DMS 273 (cell line): ENCODE results near the gene TMEM50A.
"Not testable (repeated sequence)": the region's sequence is repeated elsewhere in the genome, so short reads cannot be mapped to it uniquely, and the experiment has no call there.

Experiments
- DNase-seq: peaks from one replicate; lab custom pipeline; 2025; ENCODE audit not compliant: unreplicated experiment; lab: John Stamatoyannopoulos, UW

Gene TMEM50A

GRCh38 chr1:25338188-25338981, at the start of gene TMEM50A:
TMEM50A (plus strand) TSS chr1:25338334; CDS start chr1:25340487, 2,153 bp downstream.
- DNase-seq = peak; percentile 93

DNA sequence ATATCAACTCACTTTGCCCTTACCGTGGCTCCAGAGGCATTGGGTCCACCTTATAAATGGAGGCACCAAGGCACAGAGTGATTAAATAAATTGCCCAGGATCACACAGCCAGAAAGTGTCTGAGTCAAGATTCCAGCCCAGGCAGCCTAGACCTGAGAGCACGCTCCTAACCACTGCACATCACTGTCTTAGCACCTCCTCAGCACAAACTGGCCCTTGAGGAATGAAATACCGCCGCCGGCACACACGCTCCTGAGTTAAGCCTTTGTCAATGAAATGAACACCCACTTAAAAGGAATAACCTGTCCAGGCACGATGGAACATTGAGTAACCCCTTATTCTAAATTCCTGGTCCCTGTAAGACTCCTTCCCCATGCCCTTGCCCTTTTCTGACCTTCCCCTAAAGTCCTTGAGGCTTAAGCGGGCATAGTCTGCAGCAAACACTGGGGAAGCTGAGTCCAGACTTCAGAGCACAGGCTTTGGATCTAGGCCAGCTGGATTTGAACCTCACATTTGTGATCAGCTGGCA, 49.5 kb upstream of the TMEM50A start:
- DNase-seq = not testable (repeated sequence)

GRCh38 chr1:25290043-25290442, 48.1 kb upstream of the TMEM50A start:
- DNase-seq = peak; percentile 23

DNA sequence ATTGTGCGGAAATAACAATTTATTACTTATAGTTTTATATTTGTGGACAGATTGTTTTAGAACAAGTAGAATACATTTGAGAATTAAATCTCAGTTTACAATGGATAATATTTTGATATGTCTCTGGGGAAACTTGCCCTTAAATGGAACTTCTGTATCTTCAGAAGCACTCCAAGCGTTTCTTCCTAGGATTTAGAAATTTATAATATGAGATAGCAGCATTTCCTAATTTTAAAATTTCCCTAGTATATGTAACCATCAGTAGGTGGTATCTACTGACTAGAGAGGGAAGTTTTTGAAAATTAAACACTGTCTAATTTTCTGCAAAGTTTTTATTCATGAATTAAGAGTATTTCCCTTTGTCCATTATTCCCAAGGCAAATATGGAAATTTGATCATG, 44.7 kb upstream of the TMEM50A start:
- not testable (repeated sequence) for DNase-seq

- DNase-seq = not testable (repeated sequence)
These were observed 43.0 kb upstream of the TMEM50A start for GRCh38 chr1:25294889-25295826.

DNA sequence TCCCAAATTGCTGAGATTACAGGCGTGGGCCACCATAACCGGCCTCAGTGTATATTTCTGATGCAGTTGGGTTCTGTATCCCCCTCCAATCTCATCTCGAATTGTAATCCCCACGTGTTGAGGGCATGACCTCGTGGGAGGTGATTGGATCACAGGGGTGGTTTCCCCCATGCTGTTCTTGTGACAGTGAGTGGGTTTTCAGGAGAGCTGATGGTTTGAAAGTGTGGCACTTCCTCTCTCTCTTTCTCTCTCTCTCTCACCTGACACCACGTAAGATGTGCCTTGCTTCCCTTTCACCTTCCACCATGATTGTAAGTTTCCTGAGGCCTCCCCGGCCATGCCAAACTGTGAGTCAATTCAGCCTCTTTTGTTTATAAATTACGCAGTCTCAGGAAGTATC, 41.6 kb upstream of the TMEM50A start:
- not testable (repeated sequence) for DNase-seq

DNA sequence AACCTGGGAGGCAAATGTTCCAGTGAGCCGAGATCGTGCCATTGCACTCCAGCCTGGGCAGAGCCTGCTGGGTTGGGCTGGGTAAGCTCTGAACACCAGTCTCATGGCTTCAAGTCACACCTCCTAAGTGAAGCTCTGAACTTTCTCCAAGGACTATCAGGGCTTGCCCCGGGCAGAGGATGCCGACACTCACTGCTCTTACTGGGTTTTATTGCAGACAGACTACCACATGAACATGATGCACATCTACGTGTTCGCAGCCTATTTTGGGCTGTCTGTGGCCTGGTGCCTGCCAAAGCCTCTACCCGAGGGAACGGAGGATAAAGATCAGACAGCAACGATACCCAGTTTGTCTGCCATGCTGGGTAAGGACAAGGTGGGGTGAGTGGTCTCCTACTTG, 37.4 kb upstream of the TMEM50A start:
- not testable (repeated sequence) for DNase-seq

GRCh38 chr1:25302330-25302729, 35.8 kb upstream of the TMEM50A start:
- not testable (repeated sequence) for DNase-seq

GRCh38 chr1:25304936-25305335, 33.2 kb upstream of the TMEM50A start:
- DNase-seq = not testable (repeated sequence)

DNA sequence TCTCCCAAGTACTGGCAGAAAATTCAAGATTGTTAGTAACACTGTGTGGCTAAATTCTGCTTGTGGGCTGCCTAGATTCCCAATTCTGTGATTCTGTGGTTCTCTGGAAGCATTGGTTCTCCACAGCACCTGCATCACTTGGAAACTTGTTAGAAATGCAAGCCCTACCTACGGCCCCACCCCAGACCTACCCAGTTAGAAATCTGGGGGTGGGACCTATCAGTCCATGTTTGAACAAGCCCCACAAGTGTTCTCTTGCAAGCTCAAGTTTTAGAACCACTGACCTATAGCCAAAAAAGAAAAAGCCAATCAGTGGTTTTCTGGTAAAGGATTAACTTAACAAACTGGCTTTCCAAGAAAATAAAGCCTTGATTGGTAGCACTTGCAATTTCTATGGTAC, 30.0 kb upstream of the TMEM50A start:
- DNase-seq = not testable (repeated sequence)

DNA sequence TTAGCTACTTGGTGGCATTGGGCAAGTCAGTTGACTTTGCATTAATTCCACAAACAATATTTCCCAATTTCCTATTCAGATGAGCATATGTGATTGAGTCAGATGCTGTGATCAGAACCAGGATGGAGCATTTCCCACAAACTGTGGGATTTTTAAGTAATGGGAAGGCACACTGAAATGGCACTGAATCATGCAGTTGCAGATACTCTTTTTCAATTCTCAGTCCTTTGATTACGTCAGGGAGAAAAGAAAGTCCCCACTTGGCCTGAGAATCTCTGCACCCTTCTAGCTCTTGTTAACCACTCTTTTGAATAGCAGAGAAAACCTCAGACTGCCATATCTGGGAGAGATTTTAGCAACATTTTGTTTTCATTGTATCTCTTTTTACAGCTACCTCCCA, 29.0 kb upstream of the TMEM50A start:
- not testable (repeated sequence) for DNase-seq

GRCh38 chr1:25309486-25309885, 28.6 kb upstream of the TMEM50A start:
- not testable (repeated sequence) for DNase-seq

DNA sequence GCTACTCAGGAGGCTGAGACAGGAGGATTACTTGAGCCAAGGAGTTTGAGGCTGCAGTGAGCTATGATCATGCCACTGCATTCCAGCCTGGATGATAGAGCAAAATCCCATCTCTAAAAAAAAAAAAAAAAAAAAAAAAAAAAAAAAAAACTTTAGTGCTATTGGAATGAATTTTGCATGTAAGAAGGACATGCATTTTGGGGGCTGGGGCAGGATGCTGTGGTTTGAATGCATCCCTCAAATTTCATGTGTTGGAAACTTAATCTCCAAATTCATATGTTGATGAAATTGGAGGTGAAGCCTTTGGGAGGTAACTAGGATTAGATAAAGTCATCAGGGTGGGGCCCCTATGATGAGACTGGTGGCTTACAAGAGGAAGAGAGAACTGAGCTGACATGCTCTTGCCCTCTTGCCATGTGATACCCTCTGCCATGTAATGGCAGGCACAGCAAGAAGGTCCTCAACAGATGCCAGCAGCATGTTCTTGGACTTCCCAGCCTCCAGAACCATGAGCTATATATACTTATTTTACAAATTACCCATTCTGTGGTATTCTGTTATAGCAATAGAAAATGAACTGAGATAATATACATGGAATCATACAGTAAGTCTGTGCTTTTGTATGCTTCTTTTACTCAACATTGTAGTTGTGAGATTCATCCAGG, 25.2 kb upstream of the TMEM50A start:
- not testable (repeated sequence) for DNase-seq

GRCh38 chr1:25320314-25320938, 17.7 kb upstream of the TMEM50A start:
- not testable (repeated sequence) for DNase-seq

GRCh38 chr1:25322127-25322526, 16.0 kb upstream of the TMEM50A start:
- not testable (repeated sequence) for DNase-seq

DNA sequence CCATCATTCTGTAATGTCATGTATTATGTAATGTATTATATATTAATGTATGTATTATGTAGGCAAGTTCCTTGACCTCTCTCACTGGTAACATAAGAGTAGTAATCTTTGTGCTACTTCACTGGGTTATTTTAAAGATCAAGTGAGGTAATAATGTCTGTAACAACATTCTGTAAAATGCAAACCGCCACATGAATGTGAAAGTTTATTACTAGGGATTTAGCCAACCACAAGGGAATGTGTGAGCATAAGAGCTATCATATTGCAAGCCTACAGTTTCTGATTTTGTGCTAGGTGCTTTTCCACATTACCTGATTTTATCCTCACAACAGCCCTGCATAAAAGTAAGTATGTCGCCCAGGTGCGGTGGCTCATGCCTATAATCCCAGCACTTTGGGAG, 13.7 kb upstream of the TMEM50A start:
- DNase-seq = not testable (repeated sequence)

DNA sequence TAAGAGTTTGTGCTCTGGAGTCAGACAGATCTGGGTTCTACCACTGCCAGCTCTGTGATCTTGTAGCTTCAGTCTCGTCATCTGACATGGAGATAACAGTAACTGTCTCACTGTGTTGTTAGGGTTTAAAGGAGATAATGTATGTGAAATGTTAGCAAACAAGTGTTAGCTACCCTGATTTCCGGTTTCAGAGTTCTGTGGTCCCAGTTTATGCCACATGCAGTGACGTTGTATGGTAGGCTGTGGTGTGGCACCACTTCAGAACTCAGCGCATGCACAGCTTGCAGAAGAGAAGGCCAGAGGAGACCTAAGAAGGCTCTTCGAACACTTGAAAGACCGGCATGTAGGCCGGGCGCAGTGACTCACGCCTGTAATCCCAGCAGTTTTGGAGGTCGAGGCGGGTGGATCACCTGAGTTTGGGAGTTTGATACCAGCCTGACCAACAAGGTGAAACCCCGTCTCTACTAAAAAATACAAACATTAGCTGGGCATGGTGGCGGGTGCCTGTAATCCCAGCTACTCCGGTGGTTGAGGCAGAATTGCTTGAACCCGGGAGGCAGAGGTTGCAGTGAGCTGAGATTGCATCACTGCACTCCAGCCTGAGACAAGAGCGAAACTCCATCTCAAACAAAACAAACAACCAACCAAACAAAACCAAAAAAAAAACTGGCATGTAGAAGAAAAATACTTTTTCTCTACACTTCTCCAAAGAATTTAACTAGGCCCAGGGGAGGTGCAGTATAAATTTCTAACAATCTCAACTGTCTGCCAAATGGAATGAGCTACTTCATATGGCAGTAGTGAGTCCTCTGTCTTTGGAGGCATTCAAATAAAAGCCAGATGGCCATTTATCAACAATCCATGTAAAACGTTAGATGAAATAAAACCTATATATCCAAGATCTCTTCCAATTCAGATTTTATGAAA, 10.0 kb upstream of the TMEM50A start:
- DNase-seq = not testable (repeated sequence)

- not testable (repeated sequence) for DNase-seq
These were observed 9.3 kb upstream of the TMEM50A start for GRCh38 chr1:25328791-25329185.

DNA sequence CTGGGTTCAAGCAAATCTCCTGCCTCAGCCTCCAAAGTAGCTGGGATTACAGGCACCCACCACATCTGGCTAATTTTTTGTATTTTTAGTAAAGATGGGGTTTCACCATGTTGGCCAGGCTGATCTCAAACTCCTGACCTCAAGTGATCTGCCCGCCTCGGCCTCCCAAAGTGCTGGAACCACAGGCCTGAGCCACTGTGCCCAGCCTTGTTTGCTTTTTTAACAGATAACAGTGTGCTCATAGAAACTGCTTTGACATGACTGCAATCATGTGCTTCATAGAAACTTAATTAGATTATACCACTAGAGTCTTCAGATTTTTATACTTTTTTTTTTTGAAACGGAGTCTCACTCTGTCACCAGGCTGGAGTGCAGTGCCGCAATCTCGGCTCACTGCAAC, 8.8 kb upstream of the TMEM50A start:
- not testable (repeated sequence) for DNase-seq
